IMR-90 (cell line): ENCODE measurements around the gene OR7E24. TPM values are rescaled to one million over a fixed set of nuclear protein-coding genes. Genes with fewer than 3 reads are reported as not detected.

Experiments
- ATAC-seq: fragments of 200-7000 bp; cut with Tn5 transposase; 2 replicates; pipeline ENCODE4 v1.9.1; 2020; ENCODE audit warnings: low read depth, mild to moderate bottlenecking, moderate library complexity
- BruUV-seq: library from RNA; stranded (reverse); fragments of 400-500 nt; replicated peaks from 2 replicates; lab custom pipeline; 2021; lab: Mats Ljungman, UMichigan
- CTCF ChIA-PET: fragments of 300-600 bp; formaldehyde crosslinking; extraction: SDS; loops from one replicate; lab custom pipeline; 2021; ENCODE audit warnings: antibody characterized with exemption; lab: Yijun Ruan, JAX
- POLR2A ChIA-PET: fragments of 300-600 bp; sonication (Branson Sonifier 250); formaldehyde crosslinking; loops from one replicate; lab custom pipeline; 2022; ENCODE audit warnings: antibody characterized with exemption; ENCODE audit not compliant: unreplicated experiment; lab: Charles Lee
- DNase-seq: peaks from one replicate; pipeline ENCODE4 v3.0.0; 2013
- H2AFZ ChIP-seq: replicated peaks from 2 replicates; pipeline ENCODE3; 2013; ENCODE audit warnings: low read length, mild to moderate bottlenecking; ENCODE audit not compliant: poor library complexity
- H2AK5ac ChIP-seq: 2 replicates; pipeline ENCODE4 v1.6.1; 2013; ENCODE audit warnings: low read depth, low read length, inconsistent platforms
- H2AK9ac ChIP-seq: replicated peaks from 2 replicates; pipeline ENCODE3; 2013; ENCODE audit warnings: mild to moderate bottlenecking, low read depth, low read length, moderate library complexity; ENCODE audit not compliant: poor library complexity
- H2BK120ac ChIP-seq: 2 replicates; pipeline ENCODE4 v1.6.1; 2013; ENCODE audit warnings: low read depth, low read length, inconsistent platforms
- H2BK15ac ChIP-seq: 3 replicates; pipeline ENCODE4 v1.6.1; 2013; ENCODE audit warnings: low read depth, low read length, inconsistent platforms
- H2BK20ac ChIP-seq: 2 replicates; pipeline ENCODE4 v1.6.1; 2013; ENCODE audit warnings: low read depth, mild to moderate bottlenecking, inconsistent platforms, low read length, moderate library complexity
- H2BK5ac ChIP-seq: 2 replicates; pipeline ENCODE4 v1.6.1; 2013; ENCODE audit warnings: mild to moderate bottlenecking, low read depth, low read length, inconsistent platforms; ENCODE audit not compliant: poor library complexity, severe bottlenecking
- H3K14ac ChIP-seq: replicated peaks from 2 replicates; pipeline ENCODE4 v1.6.1; 2013; ENCODE audit warnings: low read depth, low read length, inconsistent platforms
- H3K18ac ChIP-seq: 2 replicates; pipeline ENCODE4 v1.6.1; 2013; ENCODE audit warnings: low read depth, low read length, control low read depth
- H3K23ac ChIP-seq: 2 replicates; pipeline ENCODE4 v1.6.1; 2013; ENCODE audit warnings: low read depth, low read length, inconsistent platforms
- H3K27ac ChIP-seq: 2 replicates; pipeline ENCODE4 v1.5.1; 2013; ENCODE audit warnings: mild to moderate bottlenecking, control low read depth, low read length; ENCODE audit not compliant: insufficient read depth
- H3K27me3 ChIP-seq: 2 replicates; pipeline ENCODE4 v1.6.1; 2013; ENCODE audit warnings: low read length; ENCODE audit not compliant: control insufficient read depth, insufficient read depth
- H3K36me3 ChIP-seq: 2 replicates; pipeline ENCODE4 v1.6.1; 2013; ENCODE audit warnings: low read length, mixed read lengths; ENCODE audit not compliant: control insufficient read depth, insufficient read depth
- H3K4ac ChIP-seq: 2 replicates; pipeline ENCODE4 v1.6.1; 2013; ENCODE audit warnings: low read depth, low read length, inconsistent platforms
- H3K4me1 ChIP-seq: 2 replicates; pipeline ENCODE4 v1.6.1; 2013; ENCODE audit warnings: low read length, mixed read lengths; ENCODE audit not compliant: control insufficient read depth, insufficient read depth
- H3K4me2 ChIP-seq: 2 replicates; pipeline ENCODE4 v1.6.1; 2013; ENCODE audit warnings: low read depth, mild to moderate bottlenecking, control low read depth, low read length, moderate library complexity
- H3K4me3 ChIP-seq: 2 replicates; pipeline ENCODE4 v1.5.1; 2013; ENCODE audit warnings: low read depth, mild to moderate bottlenecking, control low read depth, low read length, moderate library complexity; ENCODE audit not compliant: insufficient read depth
- H3K56ac ChIP-seq: 2 replicates; pipeline ENCODE4 v1.6.1; 2013; ENCODE audit warnings: low read length, inconsistent platforms; ENCODE audit not compliant: insufficient read depth; ENCODE audit errors: extremely low read depth
- H3K79me1 ChIP-seq, 2 experiments: 2 replicates each; pipeline ENCODE4 v1.6.1; 2013; ENCODE audit warnings: low read length in 2 of 2, inconsistent platforms in 1 of 2, low read depth in 1 of 2
- H3K9ac ChIP-seq: 2 replicates; pipeline ENCODE4 v1.6.1; 2013; ENCODE audit warnings: low read depth, low read length, control low read depth
- H3K9me1 ChIP-seq: 2 replicates; pipeline ENCODE4 v1.6.1; 2013; ENCODE audit warnings: low read length, inconsistent platforms; ENCODE audit not compliant: insufficient read depth
- H3K9me3 ChIP-seq: 2 replicates; pipeline ENCODE4 v1.6.1; 2013; ENCODE audit warnings: low read length; ENCODE audit not compliant: control insufficient read depth, insufficient read depth
- H4K20me1 ChIP-seq: 2 replicates; pipeline ENCODE4 v1.6.1; 2013; ENCODE audit warnings: low read length, inconsistent platforms; ENCODE audit not compliant: insufficient read depth
- H4K5ac ChIP-seq: 2 replicates; pipeline ENCODE4 v1.6.1; 2013; ENCODE audit warnings: mild to moderate bottlenecking, low read depth, low read length, control low read depth
- H4K8ac ChIP-seq, 2 experiments: 2 replicates each; pipeline ENCODE4 v1.6.1; 2013; ENCODE audit warnings: low read depth in 2 of 2, low read length in 2 of 2, control low read depth in 1 of 2, inconsistent platforms in 1 of 2
- H4K91ac ChIP-seq: 2 replicates; pipeline ENCODE4 v1.6.1; 2013; ENCODE audit warnings: low read depth, low read length, inconsistent platforms; ENCODE audit not compliant: insufficient read depth
- BHLHE40 ChIP-seq: fragments of 150-350 bp; IDR thresholded peaks from 2 replicates; pipeline ENCODE4 v1.6.1; 2016; ENCODE audit warnings: mild to moderate bottlenecking, low read depth, low read length
- CEBPB ChIP-seq: IDR thresholded peaks from 2 replicates; pipeline ENCODE4 v1.6.1; 2012; ENCODE audit warnings: low read depth, low read length, improper control_type of control experiment
- CHD1 ChIP-seq: IDR thresholded peaks from 2 replicates; pipeline ENCODE4 v1.6.1; 2012; ENCODE audit warnings: low read depth, low read length, improper control_type of control experiment
- CTCF ChIP-seq: conservative IDR thresholded peaks from 2 replicates; pipeline ENCODE4 v1.5.1; 2012; ENCODE audit warnings: mild to moderate bottlenecking, low read depth, low read length, improper control_type of control experiment
- ELK1 ChIP-seq: fragments of 150-350 bp; IDR thresholded peaks from 2 replicates; pipeline ENCODE4 v1.6.1; 2016; ENCODE audit warnings: low read depth, mild to moderate bottlenecking, low read length, moderate library complexity, borderline replicate concordance
- FOS ChIP-seq: fragments of 150-350 bp; IDR thresholded peaks from 2 replicates; pipeline ENCODE4 v1.6.1; 2016; ENCODE audit warnings: low read depth, low read length
- MAFK ChIP-seq: IDR thresholded peaks from 2 replicates; pipeline ENCODE4 v1.6.1; 2012; ENCODE audit warnings: low read depth, low read length, improper control_type of control experiment
- MAZ ChIP-seq: IDR thresholded peaks from 2 replicates; pipeline ENCODE4 v1.6.1; 2012; ENCODE audit warnings: low read depth, mild to moderate bottlenecking, low read length, improper control_type of control experiment, moderate library complexity, borderline replicate concordance
- MXI1 ChIP-seq: IDR thresholded peaks from 2 replicates; pipeline ENCODE4 v1.6.1; 2012; ENCODE audit warnings: low read depth, mild to moderate bottlenecking, low read length, moderate library complexity, borderline replicate concordance
- NFE2L2 ChIP-seq: fragments of 150-350 bp; IDR thresholded peaks from 2 replicates; pipeline ENCODE4 v1.6.1; 2016; ENCODE audit warnings: low read depth, mild to moderate bottlenecking, low read length
- POLR2A ChIP-seq: IDR thresholded peaks from 2 replicates; pipeline ENCODE4 v1.6.1; 2012; ENCODE audit warnings: mild to moderate bottlenecking, low read depth, low read length
- RAD21 ChIP-seq: IDR thresholded peaks from 2 replicates; pipeline ENCODE4 v1.6.1; 2012; ENCODE audit warnings: low read length, improper control_type of control experiment
- RCOR1 ChIP-seq: IDR thresholded peaks from 2 replicates; pipeline ENCODE4 v1.6.1; 2012; ENCODE audit warnings: mild to moderate bottlenecking, low read length, improper control_type of control experiment; ENCODE audit not compliant: insufficient replicate concordance
- RFX5 ChIP-seq: IDR thresholded peaks from 2 replicates; pipeline ENCODE4 v1.8.0; 2012; ENCODE audit warnings: low read depth, mild to moderate bottlenecking, low read length, moderate library complexity
- SMC3 ChIP-seq: fragments of 150-350 bp; IDR thresholded peaks from 2 replicates; pipeline ENCODE4 v1.6.1; 2016; ENCODE audit warnings: low read depth, mild to moderate bottlenecking, antibody characterized with exemption, low read length, moderate library complexity
- USF2 ChIP-seq: fragments of 150-350 bp; IDR thresholded peaks from 2 replicates; pipeline ENCODE4 v1.6.1; 2017; ENCODE audit warnings: mild to moderate bottlenecking, antibody characterized with exemption, low read length, low read depth
- WGBS, 2 experiments: methylation state at CpG; one replicate each; pipeline versions ENCODE4 v1.1.5 to v1.1.7; 2013; ENCODE audit warnings: missing lambda C conversion rate in 2 of 2; ENCODE audit not compliant: insufficient read length in 1 of 2; ENCODE audit errors: extremely low coverage in 2 of 2; 5-methylcytosine and 5-hydroxymethylcytosine counted together
- dilution Hi-C: fragments of 300-500 bp; cut with HindIII; formaldehyde crosslinking; loops from one replicate; pipeline ENCODE4 v1.14.3; 2018; ENCODE audit warnings: low sequenced_read_pairs; ENCODE audit not compliant: unreplicated experiment
- in situ Hi-C: fragments of 300-500 bp; cut with MboI; formaldehyde crosslinking; loops from 3 replicates; pipeline ENCODE4 v1.14.3; 2019; ENCODE audit warnings: low sequenced_read_pairs, inconsistent platforms, mixed read lengths
- intact Hi-C: fragments of 100-400 bp; cut with micrococcal nuclease; formaldehyde crosslinking; loops from 2 replicates; pipeline ENCODE4 v1.10.0; 2022
- polyA plus RNA-seq, 3 experiments: library from polyadenylated mRNA; depleted of rRNA; stranded (reverse); fragments of >200 nt; gene quantifications; 2 replicates each; pipeline ENCODE4 v1.2.3, GENCODE V29; 2012; ENCODE audit warnings: low replicate concordance in 1 of 3
- total RNA-seq: library from RNA; depleted of rRNA; stranded (reverse); fragments of >200 nt; gene quantifications from 2 replicates; pipeline ENCODE4 v1.2.3, GENCODE V29; 2012

OR7E24 gene
- total and polyA plus RNA-seq, 2 of the 4 experiments (the other 2 are of a cell fraction): not detected

- Histone ChIP-seq H3K4me2 (no peak overlapping the region), H4K91ac (no peak overlapping the region), H3K27ac (no peak overlapping the region), H3K9ac (no peak overlapping the region), H2BK5ac (no peak overlapping the region), H3K9me1 (no peaks in the 10 kb centered on the region), H4K5ac (no peak overlapping the region), H3K56ac (no peak overlapping the region), H3K36me3 (peaks cover 37% of the 10 kb centered on the region), H4K8ac (no peak overlapping the region), H2BK20ac (no peak overlapping the region), H4K20me1 (no peaks in the 10 kb centered on the region), H3K4me3 (no peak overlapping the region), H2AK9ac (no peak overlapping the region), H2AK5ac (no peak overlapping the region), H3K14ac (no peak overlapping the region), H2AFZ (no peak overlapping the region), H3K27me3 (no peaks in the 10 kb centered on the region), H2BK15ac (no peak overlapping the region), H2BK120ac (no peak overlapping the region), H3K4me1 (no peaks in the 10 kb centered on the region), H3K4ac (no peak overlapping the region), H3K79me1 (peaks cover 3 to 6% of the 10 kb centered on the region in 2 experiments; a peak in 3 of 4 replicates), H3K18ac (no peak overlapping the region), H3K9me3 (peaks cover 58% of the 10 kb centered on the region), H3K23ac (no peak overlapping the region)
- intact Hi-C loops (no loop called here), in situ Hi-C loops (no loop called here), dilution Hi-C loops (no loop called here)
- DNase-seq (no peak), ATAC-seq (no peak)
- ChIA-PET POLR2A (no interaction called here), CTCF (no interaction called here)
- TF ChIP-seq POLR2A (no peak), MAZ (no peak), NFE2L2 (no peak), CEBPB (no peak), FOS (no peak), RAD21 (no peak), ELK1 (no peak), SMC3 (no peak), CHD1 (no peak), USF2 (no peak), RCOR1 (no peak), RFX5 (no peak), CTCF (no peak), BHLHE40 (no peak), MAFK (no peak), MXI1 (no peak)
- BruUV-seq: no TSS peak
- WGBS, 2 experiments: 80% methylated on average over 1 of the region's 4 CpGs; no CpG with 5 or more reads in 1 of the 2 experiments
These were observed 44.7 kb downstream of the OR7E24 start for GRCh38 chr19:9295411-9295849.
